ENCODE data around the gene C2CD4C.

The C2CD4C gene

DNA sequence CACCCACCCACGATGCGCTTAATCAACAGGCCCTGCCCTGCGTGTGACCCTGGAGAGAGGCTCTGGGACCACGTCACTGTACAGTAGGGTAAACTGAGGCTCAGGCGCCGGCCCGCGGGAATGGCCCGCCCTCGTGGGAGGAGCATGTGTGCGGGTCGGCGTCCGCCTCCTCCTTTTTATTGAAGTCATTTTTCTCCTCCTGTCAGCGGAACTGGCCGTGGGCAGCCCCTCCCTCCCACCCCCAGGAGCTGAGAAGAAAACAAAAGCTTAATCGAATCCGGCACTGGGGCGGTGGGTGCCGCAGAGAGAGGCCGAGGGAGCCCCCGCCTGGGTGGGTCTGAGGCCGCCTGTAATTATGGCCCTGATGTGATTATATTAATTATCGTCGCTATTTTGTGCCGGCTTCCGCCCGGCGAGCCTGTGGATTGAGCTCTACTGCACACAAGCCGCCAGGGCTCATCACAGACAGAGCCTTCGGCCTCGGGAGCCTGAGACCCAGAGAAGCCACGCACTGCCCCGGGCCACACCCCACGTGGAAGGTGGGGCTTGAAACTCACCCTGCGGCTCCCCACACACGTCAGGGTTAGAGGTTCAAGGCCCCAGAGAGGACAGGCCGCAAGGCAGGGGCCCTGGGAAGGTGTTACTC, 7.0 kb downstream of the C2CD4C start:
- no peak for DNase-seq (ENCODE audit: extremely low spot score)
- ChIA-PET CTCF (no interaction called here), POLR2A (no interaction called here)
- TF ChIP-seq NFRKB (IDR thresholded peaks at IDR 0.05), result no peak
- TF ChIP-seq SUZ12 (IDR thresholded peaks at IDR 0.05), result no peak
- TF ChIP-seq CTBP1 (IDR thresholded peaks at IDR 0.05; ENCODE audit: borderline replicate concordance), result no peak
- no peak for TF ChIP-seq L3MBTL2 (conservative IDR thresholded peaks at IDR 0.05)

DNA sequence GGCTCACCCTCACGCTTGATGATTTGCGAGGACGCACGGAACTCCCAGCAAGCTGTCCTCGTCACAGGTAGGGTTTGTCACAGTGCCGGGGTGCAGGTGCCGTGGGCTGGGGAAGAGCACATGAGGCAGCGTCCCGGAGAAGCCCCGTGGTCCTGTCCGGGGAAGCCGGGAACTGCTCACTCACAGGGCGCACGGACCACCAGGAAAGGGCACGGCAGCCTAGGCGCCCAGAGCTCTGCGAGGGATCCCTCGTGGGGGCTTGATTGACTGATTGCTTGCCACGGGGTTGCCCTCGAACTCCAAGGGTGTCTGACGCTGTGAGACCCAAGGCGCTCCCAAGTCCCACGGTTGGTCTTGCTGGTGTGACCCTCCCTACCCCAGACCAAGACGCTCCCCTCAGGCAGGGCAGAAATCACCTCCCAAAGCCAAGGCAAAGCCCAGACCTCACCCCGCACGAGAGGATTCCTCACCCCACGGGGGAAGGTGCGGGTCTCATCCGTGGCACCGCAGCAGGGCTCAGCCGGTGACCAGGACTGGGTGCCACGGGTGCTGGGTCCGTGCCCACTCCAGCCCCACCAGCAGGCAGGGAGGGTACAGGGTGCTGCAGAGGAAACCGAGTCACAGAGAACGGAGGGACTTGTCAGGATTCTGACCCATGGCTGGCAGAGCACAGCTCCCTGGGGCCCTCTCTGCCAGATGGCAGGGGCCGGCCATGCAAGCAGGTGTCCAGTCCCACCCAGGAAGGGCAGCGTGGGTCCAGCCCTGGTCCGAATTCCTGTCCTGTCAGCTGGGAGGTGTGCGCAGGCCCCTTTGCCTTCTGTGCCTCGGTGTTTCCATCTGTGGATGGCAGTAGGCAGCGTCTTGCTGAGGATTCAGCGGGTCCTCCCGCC, 7.7 kb downstream of the C2CD4C start:
- ChIA-PET CTCF (no interaction called here), POLR2A (no interaction called here)
- DNase-seq (ENCODE audit: extremely low spot score), result no peak
- TF ChIP-seq TARDBP (IDR thresholded peaks at IDR 0.05) (no peak), BHLHE40 (IDR thresholded peaks at IDR 0.05; ENCODE audit: borderline replicate concordance) (no peak), HDGF (IDR thresholded peaks at IDR 0.05; ENCODE audit: borderline replicate concordance) (no peak), FOXM1 (IDR thresholded peaks at IDR 0.05; ENCODE audit: borderline replicate concordance) (no peak), ZNF384 (IDR thresholded peaks at IDR 0.05) (no peak), FOXK2 (IDR thresholded peaks at IDR 0.05) (no peak), CTBP1 (IDR thresholded peaks at IDR 0.05; ENCODE audit: borderline replicate concordance) (no peak), SUZ12 (IDR thresholded peaks at IDR 0.05) (no peak), ELF4 (IDR thresholded peaks at IDR 0.05) (no peak)
- TF ChIP-seq, protein P1, sequence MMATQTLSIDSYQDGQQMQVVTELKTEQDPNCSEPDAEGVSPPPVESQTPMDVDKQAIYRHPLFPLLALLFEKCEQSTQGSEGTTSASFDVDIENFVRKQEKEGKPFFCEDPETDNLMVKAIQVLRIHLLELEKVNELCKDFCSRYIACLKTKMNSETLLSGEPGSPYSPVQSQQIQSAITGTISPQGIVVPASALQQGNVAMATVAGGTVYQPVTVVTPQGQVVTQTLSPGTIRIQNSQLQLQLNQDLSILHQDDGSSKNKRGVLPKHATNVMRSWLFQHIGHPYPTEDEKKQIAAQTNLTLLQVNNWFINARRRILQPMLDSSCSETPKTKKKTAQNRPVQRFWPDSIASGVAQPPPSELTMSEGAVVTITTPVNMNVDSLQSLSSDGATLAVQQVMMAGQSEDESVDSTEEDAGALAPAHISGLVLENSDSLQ (IDR thresholded peaks at IDR 0.05), result no peak

DNA sequence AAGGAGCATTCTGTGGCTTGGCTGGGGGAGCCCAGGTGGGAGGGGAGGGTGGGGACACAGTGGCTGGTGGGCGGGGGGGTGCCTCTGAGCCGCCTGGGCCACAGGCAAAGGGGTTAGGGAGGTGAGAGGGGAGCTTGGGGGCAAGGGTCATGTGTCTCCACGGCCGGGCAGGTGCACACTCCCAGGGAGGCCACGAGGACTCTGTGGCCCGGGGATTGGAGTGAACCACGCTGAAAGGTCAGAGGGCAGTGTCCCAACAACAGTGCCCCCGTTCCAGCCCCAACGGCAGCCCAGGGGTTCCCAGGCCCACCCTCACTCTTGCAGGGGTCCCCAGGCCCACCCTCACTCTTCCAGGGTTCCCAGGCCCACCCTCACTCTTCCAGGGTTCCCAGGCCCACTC, 9.6 kb downstream of the C2CD4C start:
- TF ChIP-seq NFRKB (IDR thresholded peaks at IDR 0.05), result no peak
- no peak for TF ChIP-seq FOXM1 (IDR thresholded peaks at IDR 0.05; ENCODE audit: borderline replicate concordance)
- TF ChIP-seq BHLHE40 (IDR thresholded peaks at IDR 0.05; ENCODE audit: borderline replicate concordance), result no peak
- no peak for TF ChIP-seq ELF4 (IDR thresholded peaks at IDR 0.05)
- no peak for TF ChIP-seq SP1 (IDR thresholded peaks at IDR 0.05)
- no peak for TF ChIP-seq ARNT (IDR thresholded peaks at IDR 0.05)
- no peak for TF ChIP-seq FOXA1 (IDR thresholded peaks at IDR 0.05)
- TF ChIP-seq SUZ12 (IDR thresholded peaks at IDR 0.05), result no peak
- TF ChIP-seq ZNF384 (IDR thresholded peaks at IDR 0.05), result no peak
- TF ChIP-seq CTBP1 (IDR thresholded peaks at IDR 0.05; ENCODE audit: borderline replicate concordance), result no peak
- TF ChIP-seq LEF1 (IDR thresholded peaks at IDR 0.05; ENCODE audit: borderline replicate concordance), result no peak
- CTCF ChIA-PET, result no interaction called here
- POLR2A ChIA-PET, result no interaction called here
- no peak for DNase-seq (ENCODE audit: extremely low spot score)

DNA sequence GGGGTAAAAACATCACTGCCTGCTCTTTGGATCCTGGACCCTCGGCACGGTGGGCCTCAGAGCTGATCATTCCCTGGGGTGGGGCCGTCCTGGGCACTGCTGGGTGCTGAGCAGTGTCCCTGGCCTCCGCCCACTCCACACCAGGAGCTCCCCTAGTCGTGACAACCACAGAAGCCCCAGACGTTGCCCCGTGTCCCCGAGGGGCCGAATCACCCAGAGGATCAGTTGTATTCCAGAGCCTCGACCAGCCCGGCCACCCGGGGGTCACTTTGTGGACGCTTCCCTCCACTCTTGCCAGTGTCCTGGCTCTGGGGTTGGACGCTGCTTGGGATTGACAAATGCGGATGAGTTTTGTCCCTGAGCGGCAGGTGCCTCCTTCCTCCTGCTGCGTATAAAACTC, 10.2 kb downstream of the C2CD4C start:
- TF ChIP-seq FOXK2 (IDR thresholded peaks at IDR 0.05) (no peak), FOXA1 (IDR thresholded peaks at IDR 0.05) (no peak), BHLHE40 (IDR thresholded peaks at IDR 0.05; ENCODE audit: borderline replicate concordance) (no peak), CTBP1 (IDR thresholded peaks at IDR 0.05; ENCODE audit: borderline replicate concordance) (no peak), ELF4 (IDR thresholded peaks at IDR 0.05) (no peak), FOXM1 (IDR thresholded peaks at IDR 0.05; ENCODE audit: borderline replicate concordance) (no peak), LEF1 (IDR thresholded peaks at IDR 0.05; ENCODE audit: borderline replicate concordance) (no peak), SP1 (IDR thresholded peaks at IDR 0.05) (no peak), ZNF384 (IDR thresholded peaks at IDR 0.05) (no peak), NFRKB (IDR thresholded peaks at IDR 0.05) (no peak), ARNT (IDR thresholded peaks at IDR 0.05) (no peak), TARDBP (IDR thresholded peaks at IDR 0.05) (no peak)
- TF ChIP-seq, protein P1 (IDR thresholded peaks at IDR 0.05), result no peak
- POLR2A ChIA-PET, result no interaction called here

DNA sequence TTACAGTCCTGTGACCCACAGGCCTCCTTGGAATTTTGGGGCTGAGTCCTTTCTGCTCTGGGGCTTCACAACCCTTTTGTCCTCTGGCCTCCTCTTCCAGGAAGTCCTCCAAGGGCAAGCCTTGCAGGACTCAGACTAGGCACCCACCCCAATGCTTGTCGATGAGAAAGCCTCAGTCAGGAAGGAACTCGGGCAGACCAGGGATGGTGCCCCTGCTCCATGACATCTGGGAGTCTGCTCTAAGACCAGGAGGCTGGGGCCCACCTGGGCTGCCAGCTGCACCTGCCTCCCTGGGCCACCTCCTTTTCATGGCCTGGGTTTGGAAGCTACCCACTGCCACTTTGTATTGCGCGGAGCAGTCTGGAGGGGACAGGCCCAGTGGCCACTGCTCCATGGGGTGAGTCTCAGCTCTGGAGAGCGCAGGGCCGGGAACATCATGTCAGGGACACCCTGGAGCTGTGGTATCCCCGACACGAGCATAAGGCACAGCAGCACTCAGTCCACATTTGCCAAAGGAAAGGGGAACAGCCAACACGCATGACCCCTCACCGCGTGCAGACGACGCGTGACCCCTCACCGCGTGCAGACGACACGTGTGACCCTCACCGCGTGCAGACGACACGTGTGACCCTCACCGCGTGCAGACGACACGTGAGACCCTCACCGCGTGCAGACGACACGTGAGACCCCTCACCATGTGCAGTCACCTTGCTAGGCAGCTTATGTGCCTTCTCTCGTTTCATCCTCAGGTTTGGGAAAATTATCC, 10.8 kb downstream of the C2CD4C start:
- ChIA-PET CTCF (no interaction called here), POLR2A (no interaction called here)
- TF ChIP-seq CTBP1 (IDR thresholded peaks at IDR 0.05; ENCODE audit: borderline replicate concordance) (no peak), TARDBP (IDR thresholded peaks at IDR 0.05) (no peak), FOXA1 (IDR thresholded peaks at IDR 0.05) (no peak), BHLHE40 (IDR thresholded peaks at IDR 0.05; ENCODE audit: borderline replicate concordance) (no peak), FOXK2 (IDR thresholded peaks at IDR 0.05) (no peak), SUZ12 (IDR thresholded peaks at IDR 0.05) (no peak), NFRKB (IDR thresholded peaks at IDR 0.05) (no peak), FOXM1 (IDR thresholded peaks at IDR 0.05; ENCODE audit: borderline replicate concordance) (no peak), ZNF384 (IDR thresholded peaks at IDR 0.05) (no peak), HDGF (IDR thresholded peaks at IDR 0.05; ENCODE audit: borderline replicate concordance) (no peak), ELF4 (IDR thresholded peaks at IDR 0.05) (no peak), L3MBTL2 (conservative IDR thresholded peaks at IDR 0.05) (no peak), LEF1 (IDR thresholded peaks at IDR 0.05; ENCODE audit: borderline replicate concordance) (no peak), SP1 (IDR thresholded peaks at IDR 0.05) (no peak), ARNT (IDR thresholded peaks at IDR 0.05) (no peak)
- TF ChIP-seq, protein P1 (IDR thresholded peaks at IDR 0.05), result no peak
- no peak for DNase-seq (ENCODE audit: extremely low spot score)

More for the DNA sequence above, 10.2 kb downstream of the C2CD4C start:
- no peak for DNase-seq (ENCODE audit: extremely low spot score)
- CTCF ChIA-PET, result no interaction called here

Data from HEK293T (cell line).